ENCODE data around the gene KDM4B.
"Not testable (repeated sequence)": the region's sequence is repeated elsewhere in the genome, so short reads cannot be mapped to it uniquely, and the experiment has no call there.

The KDM4B gene

GRCh38 chr19:4969292-4969771 is 419 bp downstream of the KDM4B start:
- no peak for DNase-seq

GRCh38 chr19:4969772-4970531 is 1.0 kb downstream of the KDM4B start:
- no peak for DNase-seq

GRCh38 chr19:4970558-4971423 is 1.9 kb downstream of the KDM4B start:
- DNase-seq = no peak

- no peak for DNase-seq
These were observed 2.5 kb downstream of the KDM4B start for GRCh38 chr19:4971424-4971793.

GRCh38 chr19:4971816-4972495 is 3.0 kb downstream of the KDM4B start:
- DNase-seq = no peak

- DNase-seq = no peak
These were observed 3.8 kb downstream of the KDM4B start for GRCh38 chr19:4972509-4973230.

- DNase-seq = no peak
These were observed 6.1 kb downstream of the KDM4B start for GRCh38 chr19:4974880-4975469.

- not testable (repeated sequence) for DNase-seq
These were observed 6.7 kb downstream of the KDM4B start for GRCh38 chr19:4975601-4976000.

GRCh38 chr19:4976401-4977298 is 7.7 kb downstream of the KDM4B start:
- no peak for DNase-seq

- peak; percentile 43 for DNase-seq
These were observed 8.6 kb downstream of the KDM4B start for GRCh38 chr19:4977299-4978174.

GRCh38 chr19:4979211-4979807 is 10.4 kb downstream of the KDM4B start:
- no peak for DNase-seq

- no peak for DNase-seq
These were observed 11.2 kb downstream of the KDM4B start for GRCh38 chr19:4980067-4980466.

GRCh38 chr19:4980838-4981680 is 12.1 kb downstream of the KDM4B start:
- DNase-seq = no peak

GRCh38 chr19:4981681-4981958 is 12.7 kb downstream of the KDM4B start:
- DNase-seq = no peak

- no peak for DNase-seq
These were observed 14.6 kb downstream of the KDM4B start for GRCh38 chr19:4983346-4984105.

GRCh38 chr19:4984106-4984380 is 15.1 kb downstream of the KDM4B start:
- no peak for DNase-seq

- no peak for DNase-seq
These were observed 15.6 kb downstream of the KDM4B start for GRCh38 chr19:4984438-4984990.

- no peak for DNase-seq
These were observed 16.7 kb downstream of the KDM4B start for GRCh38 chr19:4985551-4985991.

Data from NCI-H1092 treated with DMSO at 0.1 percent for 48 hours (cell line).